Body of pancreas (tissue), 4 donors: ENCODE measurements around the gene CLPTM1L. TPM values are rescaled to one million over a fixed set of nuclear protein-coding genes. Genes with fewer than 3 reads are reported as not detected.

Experiments
- ATAC-seq: fragments of 150-250 bp; one replicate; pipeline ENCODE4 v1.9.1; 2016
- DNase-seq, 4 donors: peaks; one replicate each; pipeline ENCODE4 v3.0.0-alpha.2; 2019
- H3K27ac ChIP-seq, 4 donors: fragments of 200-600 bp; sonication (generic); 1 replicate in 3 of 4; 2 replicates in 1 of 4; pipeline versions ENCODE4 v1.5.1 to v1.6.1; 2016 to 2019; ENCODE audit warnings: mild to moderate bottlenecking in 1 of 4, mixed read lengths in 1 of 4, moderate library complexity in 1 of 4
- H3K27me3 ChIP-seq, 2 donors: fragments of 200-600 bp; sonication (generic); one replicate each; pipeline ENCODE4 v1.6.0; 2016; ENCODE audit warnings: mild to moderate bottlenecking in 1 of 2
- H3K36me3 ChIP-seq, 2 donors: fragments of 200-600 bp; sonication (generic); replicated peaks in 1 of 2; 2 replicates each; pipeline ENCODE4 v1.5.1; 2016; ENCODE audit warnings: low read depth in 2 of 2; ENCODE audit not compliant: insufficient read depth in 1 of 2
- H3K4me1 ChIP-seq: fragments of 200-600 bp; sonication (generic); one replicate; pipeline ENCODE4 v1.6.0; 2016
- H3K4me3 ChIP-seq, 2 donors: fragments of 200-600 bp; sonication (generic); 1 replicate in 1 of 2; 2 replicates in 1 of 2; pipeline ENCODE4 v1.5.1; 2016 to 2019
- H3K9me3 ChIP-seq, 3 donors: fragments of 200-600 bp; sonication (generic); 1 replicate in 2 of 3; 2 replicates in 1 of 3; pipeline ENCODE4 v1.5.1; 2016
- POLR2A ChIP-seq, 3 donors: fragments of 450-650 bp; IDR thresholded peaks; one replicate each; pipeline ENCODE4 v1.6.1; 2016; ENCODE audit warnings: antibody characterized with exemption in 3 of 3, mild to moderate bottlenecking in 2 of 3
- WGBS, 2 donors: methylation state at CpG; one replicate each; pipeline ENCODE4 v1.1.5; 2017; 5-methylcytosine and 5-hydroxymethylcytosine counted together
- intact Hi-C: fragments of 100-400 bp; cut with DNase I; formaldehyde crosslinking; loops from one replicate; pipeline ENCODE4 v1.15.1; 2023
- total RNA-seq, 2 donors: library from RNA; depleted of rRNA; stranded (reverse); fragments of >200 nt; gene quantifications; one replicate each; pipeline ENCODE4 v1.1.0, GENCODE V29; 2016
- TF ChIP-seq, protein P1 (sequence below), 7 experiments: fragments of 450-650 bp in 4 of 7; fragments of 200-600 bp in 3 of 7; sonication (generic) in 3 of 7; IDR thresholded peaks; one replicate each; pipeline ENCODE4 v1.5.1; 2016 to 2019; ENCODE audit warnings: antibody characterized with exemption in 7 of 7

The CLPTM1L gene
- total RNA-seq, 2 donors from 2014 or later, result 91.3 to 109 TPM

DNA sequence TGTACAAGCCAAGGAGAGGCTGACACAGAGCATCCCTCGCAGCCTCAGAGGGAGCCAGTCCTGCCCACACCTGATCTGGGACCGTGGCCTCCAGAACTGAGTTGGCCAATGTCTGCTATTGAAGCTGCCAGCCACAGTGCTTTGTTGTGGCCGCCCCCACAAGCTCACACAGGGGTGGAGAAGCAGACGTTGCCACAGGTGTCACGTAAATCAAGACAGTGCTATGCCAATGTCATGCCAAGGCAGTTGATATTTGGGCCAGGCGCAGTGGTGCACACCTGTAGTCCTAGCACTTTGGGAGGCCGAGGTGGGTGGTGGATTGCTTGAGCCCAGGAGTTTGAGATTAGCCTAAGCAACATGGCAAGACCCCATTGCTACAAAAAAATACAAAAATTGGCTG lies 32.7 kb downstream of the CLPTM1L start:
- peaks cover 21% of the 10 kb centered on the region for H3K4me1 ChIP-seq
- H3K27ac ChIP-seq, result no peak overlapping the region
- no peak for DNase-seq
- H3K27me3 ChIP-seq, result no peaks in the 10 kb centered on the region
- WGBS, 2 donors, result 87 to 88% methylated on average over 7 of the region's 7 CpGs
- H3K4me3 ChIP-seq, result no peak overlapping the region
- no peak for ATAC-seq
- H3K36me3 ChIP-seq, result no peaks in the 10 kb centered on the region
- H3K9me3 ChIP-seq, result no peaks in the 10 kb centered on the region
- intact Hi-C loops, result no loop called here
- no peak for TF ChIP-seq POLR2A (IDR thresholded peaks at IDR 0.05)

DNA sequence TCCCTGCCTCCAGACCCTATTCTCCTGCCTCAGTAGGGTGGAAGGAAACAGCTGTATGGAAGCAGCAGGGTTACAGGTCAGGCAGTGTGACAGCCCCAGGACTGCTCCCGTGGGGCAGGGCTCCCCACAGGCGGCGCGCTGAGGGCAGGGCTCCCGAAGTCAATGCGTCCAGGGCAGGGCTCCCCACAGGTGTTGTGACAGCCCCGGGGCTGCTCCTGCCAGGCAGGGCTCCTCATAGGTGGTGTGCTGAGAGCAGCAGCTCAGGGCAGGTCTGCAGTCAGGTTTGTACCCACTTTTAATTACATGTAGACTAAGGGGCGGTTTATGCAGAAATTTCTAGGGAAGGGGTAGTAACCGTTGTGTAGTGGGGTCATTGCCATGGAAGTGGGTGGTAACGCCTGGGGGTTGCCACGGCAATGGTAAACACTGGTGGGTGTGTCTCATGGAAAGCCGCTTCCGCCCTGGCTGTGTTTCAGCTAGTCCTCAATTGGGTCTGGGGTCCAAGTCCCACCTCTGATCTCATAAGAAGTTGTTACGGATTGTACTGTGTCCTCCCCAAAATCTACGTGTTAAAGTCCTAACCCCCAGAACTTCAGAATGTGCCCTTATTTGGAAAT lies 33.4 kb downstream of the CLPTM1L start:
- H3K27ac ChIP-seq, result no peak overlapping the region
- H3K27me3 ChIP-seq, result no peaks in the 10 kb centered on the region
- DNase-seq (no peak), ATAC-seq (no peak)
- H3K36me3 ChIP-seq, result no peaks in the 10 kb centered on the region
- no peak overlapping the region for H3K4me3 ChIP-seq
- WGBS, 2 donors, result 87 to 92% methylated on average over 8 to 15 of the region's 15 CpGs
- H3K4me1 ChIP-seq, result peaks cover 16% of the 10 kb centered on the region
- H3K9me3 ChIP-seq, result no peaks in the 10 kb centered on the region
- TF ChIP-seq POLR2A (IDR thresholded peaks at IDR 0.05), result no peak
- TF ChIP-seq, protein P1, sequence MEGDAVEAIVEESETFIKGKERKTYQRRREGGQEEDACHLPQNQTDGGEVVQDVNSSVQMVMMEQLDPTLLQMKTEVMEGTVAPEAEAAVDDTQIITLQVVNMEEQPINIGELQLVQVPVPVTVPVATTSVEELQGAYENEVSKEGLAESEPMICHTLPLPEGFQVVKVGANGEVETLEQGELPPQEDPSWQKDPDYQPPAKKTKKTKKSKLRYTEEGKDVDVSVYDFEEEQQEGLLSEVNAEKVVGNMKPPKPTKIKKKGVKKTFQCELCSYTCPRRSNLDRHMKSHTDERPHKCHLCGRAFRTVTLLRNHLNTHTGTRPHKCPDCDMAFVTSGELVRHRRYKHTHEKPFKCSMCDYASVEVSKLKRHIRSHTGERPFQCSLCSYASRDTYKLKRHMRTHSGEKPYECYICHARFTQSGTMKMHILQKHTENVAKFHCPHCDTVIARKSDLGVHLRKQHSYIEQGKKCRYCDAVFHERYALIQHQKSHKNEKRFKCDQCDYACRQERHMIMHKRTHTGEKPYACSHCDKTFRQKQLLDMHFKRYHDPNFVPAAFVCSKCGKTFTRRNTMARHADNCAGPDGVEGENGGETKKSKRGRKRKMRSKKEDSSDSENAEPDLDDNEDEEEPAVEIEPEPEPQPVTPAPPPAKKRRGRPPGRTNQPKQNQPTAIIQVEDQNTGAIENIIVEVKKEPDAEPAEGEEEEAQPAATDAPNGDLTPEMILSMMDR (IDR thresholded peaks at IDR 0.05), result no peak
- intact Hi-C loops, result no loop called here

DNA sequence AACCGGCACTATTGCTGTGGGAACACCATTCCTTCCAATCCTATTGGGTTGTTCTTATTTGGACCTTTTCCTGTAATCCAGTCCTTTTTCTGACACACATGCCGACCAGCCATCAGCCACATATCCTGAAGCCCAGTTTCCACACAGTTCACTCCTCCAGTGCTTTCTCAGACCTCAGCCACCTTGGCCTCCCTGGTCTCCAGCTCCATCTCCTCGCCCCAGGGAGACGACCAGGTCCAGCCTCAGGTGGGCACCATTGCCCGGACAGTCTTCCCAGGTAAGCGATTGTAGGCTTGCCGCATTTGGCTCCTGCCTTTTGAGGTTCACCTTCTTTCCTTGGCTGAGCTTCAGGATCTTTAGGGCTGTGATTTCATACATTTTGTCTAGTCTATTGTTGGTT lies 34.8 kb downstream of the CLPTM1L start:
- Histone ChIP-seq H3K4me1 (peaks cover 3% of the 10 kb centered on the region), H3K27me3 (no peaks in the 10 kb centered on the region), H3K27ac (no peak overlapping the region), H3K9me3 (no peaks in the 10 kb centered on the region), H3K36me3 (no peaks in the 10 kb centered on the region), H3K4me3 (no peak overlapping the region)
- intact Hi-C loops, result no loop called here
- WGBS, 2 donors, result 81 to 89% methylated on average over 7 of the region's 7 CpGs
- DNase-seq (no peak), ATAC-seq (no peak)
- TF ChIP-seq POLR2A (IDR thresholded peaks at IDR 0.05), result no peak
- TF ChIP-seq, protein P1 (IDR thresholded peaks at IDR 0.05), result no peak

DNA sequence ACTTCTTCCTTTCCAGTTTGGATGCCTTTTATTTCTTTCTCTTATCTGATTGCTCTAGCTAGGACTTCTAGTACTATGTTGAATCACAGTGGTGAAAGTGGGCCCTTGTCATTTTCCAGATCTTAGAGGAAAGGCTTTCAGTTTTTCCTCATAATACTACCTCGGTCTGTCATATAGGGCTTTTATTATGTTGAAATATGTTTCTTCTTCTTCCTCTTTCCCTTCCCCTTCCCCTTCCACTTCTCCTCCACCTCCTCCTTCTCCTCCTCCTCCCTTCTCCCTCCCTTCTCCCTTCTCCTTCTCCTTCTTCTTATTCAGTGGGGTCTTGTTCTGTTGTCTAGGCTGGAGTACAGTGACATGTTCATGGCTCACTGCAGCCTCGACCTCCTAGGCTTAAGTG lies 40.9 kb downstream of the CLPTM1L start:
- H3K36me3 ChIP-seq, result no peaks in the 10 kb centered on the region
- no peak for ATAC-seq
- no peak overlapping the region for H3K4me3 ChIP-seq
- no peak for DNase-seq
- intact Hi-C loops, result no loop called here
- TF ChIP-seq, protein P1 (IDR thresholded peaks at IDR 0.05), result no peak
- no peak for TF ChIP-seq POLR2A (IDR thresholded peaks at IDR 0.05)
- WGBS, 2 donors, result 60 to 70% methylated on average over 2 of the region's 2 CpGs
- no peaks in the 10 kb centered on the region for H3K27me3 ChIP-seq
- H3K4me1 ChIP-seq, result no peaks in the 10 kb centered on the region
- no peaks in the 10 kb centered on the region for H3K9me3 ChIP-seq
- H3K27ac ChIP-seq, result no peak overlapping the region

DNA sequence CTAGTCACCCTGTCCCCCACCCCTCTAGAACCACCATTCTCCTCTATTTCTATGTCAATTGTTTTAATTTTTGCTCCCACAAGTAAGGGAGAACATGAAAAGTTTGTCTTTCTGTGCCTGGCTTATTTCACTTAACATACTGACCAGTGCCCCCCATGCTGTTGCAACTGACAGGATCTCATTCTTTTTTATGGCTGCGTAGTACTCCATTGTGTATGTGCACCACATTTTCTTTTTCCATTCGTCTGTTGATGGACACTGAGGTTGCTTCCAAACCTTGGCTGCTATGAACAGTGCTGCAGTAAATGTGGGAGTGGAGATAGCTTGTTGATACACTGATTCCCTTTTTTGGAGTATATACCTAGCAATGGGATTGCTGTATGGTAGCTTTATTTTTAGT lies 42.6 kb downstream of the CLPTM1L start:
- no peak for DNase-seq
- intact Hi-C loops, result no loop called here
- TF ChIP-seq POLR2A (IDR thresholded peaks at IDR 0.05), result no peak
- TF ChIP-seq, protein P1 (IDR thresholded peaks at IDR 0.05), result no peak
- Histone ChIP-seq H3K27ac (no peak overlapping the region), H3K36me3 (no peaks in the 10 kb centered on the region), H3K27me3 (no peaks in the 10 kb centered on the region), H3K4me3 (no peak overlapping the region), H3K4me1 (no peaks in the 10 kb centered on the region), H3K9me3 (no peaks in the 10 kb centered on the region)
- no peak for ATAC-seq
- 62 to 72% methylated on average over 2 of the region's 2 CpGs for WGBS, 2 donors
